IMR-90 (cell line): ENCODE measurements around the gene SUSD6. TPM values are rescaled to one million over a fixed set of nuclear protein-coding genes. Genes with fewer than 3 reads are reported as not detected.
A peak's percentile ranks its signal among the peaks of the same experiment; 100 is the strongest.

ENCODE experiments used
- ATAC-seq: fragments of 200-7000 bp; cut with Tn5 transposase; 2 replicates; pipeline ENCODE4 v1.9.1; 2020; ENCODE audit warnings: low read depth, mild to moderate bottlenecking, moderate library complexity
- BruUV-seq: library from RNA; stranded (reverse); fragments of 400-500 nt; replicated peaks from 2 replicates; lab custom pipeline; 2021; lab: Mats Ljungman, UMichigan
- CTCF ChIA-PET: fragments of 300-600 bp; formaldehyde crosslinking; extraction: SDS; loops from one replicate; lab custom pipeline; 2021; ENCODE audit warnings: antibody characterized with exemption; lab: Yijun Ruan, JAX
- POLR2A ChIA-PET: fragments of 300-600 bp; sonication (Branson Sonifier 250); formaldehyde crosslinking; loops from one replicate; lab custom pipeline; 2022; ENCODE audit warnings: antibody characterized with exemption; ENCODE audit not compliant: unreplicated experiment; lab: Charles Lee
- DNase-seq: peaks from one replicate; pipeline ENCODE4 v3.0.0; 2013
- H2AFZ ChIP-seq: replicated peaks from 2 replicates; pipeline ENCODE3; 2013; ENCODE audit warnings: low read length, mild to moderate bottlenecking; ENCODE audit not compliant: poor library complexity
- H2AK5ac ChIP-seq: 2 replicates; pipeline ENCODE4 v1.6.1; 2013; ENCODE audit warnings: low read depth, low read length, inconsistent platforms
- H2AK9ac ChIP-seq: replicated peaks from 2 replicates; pipeline ENCODE3; 2013; ENCODE audit warnings: mild to moderate bottlenecking, low read depth, low read length, moderate library complexity; ENCODE audit not compliant: poor library complexity
- H2BK120ac ChIP-seq: 2 replicates; pipeline ENCODE4 v1.6.1; 2013; ENCODE audit warnings: low read depth, low read length, inconsistent platforms
- H2BK15ac ChIP-seq: 3 replicates; pipeline ENCODE4 v1.6.1; 2013; ENCODE audit warnings: low read depth, low read length, inconsistent platforms
- H2BK20ac ChIP-seq: 2 replicates; pipeline ENCODE4 v1.6.1; 2013; ENCODE audit warnings: low read depth, mild to moderate bottlenecking, inconsistent platforms, low read length, moderate library complexity
- H2BK5ac ChIP-seq: 2 replicates; pipeline ENCODE4 v1.6.1; 2013; ENCODE audit warnings: mild to moderate bottlenecking, low read depth, low read length, inconsistent platforms; ENCODE audit not compliant: poor library complexity, severe bottlenecking
- H3K14ac ChIP-seq: replicated peaks from 2 replicates; pipeline ENCODE4 v1.6.1; 2013; ENCODE audit warnings: low read depth, low read length, inconsistent platforms
- H3K18ac ChIP-seq: 2 replicates; pipeline ENCODE4 v1.6.1; 2013; ENCODE audit warnings: low read depth, low read length, control low read depth
- H3K23ac ChIP-seq: 2 replicates; pipeline ENCODE4 v1.6.1; 2013; ENCODE audit warnings: low read depth, low read length, inconsistent platforms
- H3K27ac ChIP-seq: 2 replicates; pipeline ENCODE4 v1.5.1; 2013; ENCODE audit warnings: mild to moderate bottlenecking, control low read depth, low read length; ENCODE audit not compliant: insufficient read depth
- H3K27me3 ChIP-seq: 2 replicates; pipeline ENCODE4 v1.6.1; 2013; ENCODE audit warnings: low read length; ENCODE audit not compliant: control insufficient read depth, insufficient read depth
- H3K36me3 ChIP-seq: 2 replicates; pipeline ENCODE4 v1.6.1; 2013; ENCODE audit warnings: low read length, mixed read lengths; ENCODE audit not compliant: control insufficient read depth, insufficient read depth
- H3K4ac ChIP-seq: 2 replicates; pipeline ENCODE4 v1.6.1; 2013; ENCODE audit warnings: low read depth, low read length, inconsistent platforms
- H3K4me1 ChIP-seq: 2 replicates; pipeline ENCODE4 v1.6.1; 2013; ENCODE audit warnings: low read length, mixed read lengths; ENCODE audit not compliant: control insufficient read depth, insufficient read depth
- H3K4me2 ChIP-seq: 2 replicates; pipeline ENCODE4 v1.6.1; 2013; ENCODE audit warnings: low read depth, mild to moderate bottlenecking, control low read depth, low read length, moderate library complexity
- H3K4me3 ChIP-seq: 2 replicates; pipeline ENCODE4 v1.5.1; 2013; ENCODE audit warnings: low read depth, mild to moderate bottlenecking, control low read depth, low read length, moderate library complexity; ENCODE audit not compliant: insufficient read depth
- H3K56ac ChIP-seq: 2 replicates; pipeline ENCODE4 v1.6.1; 2013; ENCODE audit warnings: low read length, inconsistent platforms; ENCODE audit not compliant: insufficient read depth; ENCODE audit errors: extremely low read depth
- H3K79me1 ChIP-seq, 2 experiments: 2 replicates each; pipeline ENCODE4 v1.6.1; 2013; ENCODE audit warnings: low read length in 2 of 2, inconsistent platforms in 1 of 2, low read depth in 1 of 2
- H3K9ac ChIP-seq: 2 replicates; pipeline ENCODE4 v1.6.1; 2013; ENCODE audit warnings: low read depth, low read length, control low read depth
- H3K9me1 ChIP-seq: 2 replicates; pipeline ENCODE4 v1.6.1; 2013; ENCODE audit warnings: low read length, inconsistent platforms; ENCODE audit not compliant: insufficient read depth
- H3K9me3 ChIP-seq: 2 replicates; pipeline ENCODE4 v1.6.1; 2013; ENCODE audit warnings: low read length; ENCODE audit not compliant: control insufficient read depth, insufficient read depth
- H4K20me1 ChIP-seq: 2 replicates; pipeline ENCODE4 v1.6.1; 2013; ENCODE audit warnings: low read length, inconsistent platforms; ENCODE audit not compliant: insufficient read depth
- H4K5ac ChIP-seq: 2 replicates; pipeline ENCODE4 v1.6.1; 2013; ENCODE audit warnings: mild to moderate bottlenecking, low read depth, low read length, control low read depth
- H4K8ac ChIP-seq, 2 experiments: 2 replicates each; pipeline ENCODE4 v1.6.1; 2013; ENCODE audit warnings: low read depth in 2 of 2, low read length in 2 of 2, control low read depth in 1 of 2, inconsistent platforms in 1 of 2
- H4K91ac ChIP-seq: 2 replicates; pipeline ENCODE4 v1.6.1; 2013; ENCODE audit warnings: low read depth, low read length, inconsistent platforms; ENCODE audit not compliant: insufficient read depth
- BHLHE40 ChIP-seq: fragments of 150-350 bp; IDR thresholded peaks from 2 replicates; pipeline ENCODE4 v1.6.1; 2016; ENCODE audit warnings: mild to moderate bottlenecking, low read depth, low read length
- CEBPB ChIP-seq: IDR thresholded peaks from 2 replicates; pipeline ENCODE4 v1.6.1; 2012; ENCODE audit warnings: low read depth, low read length, improper control_type of control experiment
- CHD1 ChIP-seq: IDR thresholded peaks from 2 replicates; pipeline ENCODE4 v1.6.1; 2012; ENCODE audit warnings: low read depth, low read length, improper control_type of control experiment
- CTCF ChIP-seq: conservative IDR thresholded peaks from 2 replicates; pipeline ENCODE4 v1.5.1; 2012; ENCODE audit warnings: mild to moderate bottlenecking, low read depth, low read length, improper control_type of control experiment
- ELK1 ChIP-seq: fragments of 150-350 bp; IDR thresholded peaks from 2 replicates; pipeline ENCODE4 v1.6.1; 2016; ENCODE audit warnings: low read depth, mild to moderate bottlenecking, low read length, moderate library complexity, borderline replicate concordance
- FOS ChIP-seq: fragments of 150-350 bp; IDR thresholded peaks from 2 replicates; pipeline ENCODE4 v1.6.1; 2016; ENCODE audit warnings: low read depth, low read length
- MAFK ChIP-seq: IDR thresholded peaks from 2 replicates; pipeline ENCODE4 v1.6.1; 2012; ENCODE audit warnings: low read depth, low read length, improper control_type of control experiment
- MAZ ChIP-seq: IDR thresholded peaks from 2 replicates; pipeline ENCODE4 v1.6.1; 2012; ENCODE audit warnings: low read depth, mild to moderate bottlenecking, low read length, improper control_type of control experiment, moderate library complexity, borderline replicate concordance
- MXI1 ChIP-seq: IDR thresholded peaks from 2 replicates; pipeline ENCODE4 v1.6.1; 2012; ENCODE audit warnings: low read depth, mild to moderate bottlenecking, low read length, moderate library complexity, borderline replicate concordance
- NFE2L2 ChIP-seq: fragments of 150-350 bp; IDR thresholded peaks from 2 replicates; pipeline ENCODE4 v1.6.1; 2016; ENCODE audit warnings: low read depth, mild to moderate bottlenecking, low read length
- POLR2A ChIP-seq: IDR thresholded peaks from 2 replicates; pipeline ENCODE4 v1.6.1; 2012; ENCODE audit warnings: mild to moderate bottlenecking, low read depth, low read length
- RAD21 ChIP-seq: IDR thresholded peaks from 2 replicates; pipeline ENCODE4 v1.6.1; 2012; ENCODE audit warnings: low read length, improper control_type of control experiment
- RCOR1 ChIP-seq: IDR thresholded peaks from 2 replicates; pipeline ENCODE4 v1.6.1; 2012; ENCODE audit warnings: mild to moderate bottlenecking, low read length, improper control_type of control experiment; ENCODE audit not compliant: insufficient replicate concordance
- RFX5 ChIP-seq: IDR thresholded peaks from 2 replicates; pipeline ENCODE4 v1.8.0; 2012; ENCODE audit warnings: low read depth, mild to moderate bottlenecking, low read length, moderate library complexity
- SMC3 ChIP-seq: fragments of 150-350 bp; IDR thresholded peaks from 2 replicates; pipeline ENCODE4 v1.6.1; 2016; ENCODE audit warnings: low read depth, mild to moderate bottlenecking, antibody characterized with exemption, low read length, moderate library complexity
- USF2 ChIP-seq: fragments of 150-350 bp; IDR thresholded peaks from 2 replicates; pipeline ENCODE4 v1.6.1; 2017; ENCODE audit warnings: mild to moderate bottlenecking, antibody characterized with exemption, low read length, low read depth
- WGBS, 2 experiments: methylation state at CpG; one replicate each; pipeline versions ENCODE4 v1.1.5 to v1.1.7; 2013; ENCODE audit warnings: missing lambda C conversion rate in 2 of 2; ENCODE audit not compliant: insufficient read length in 1 of 2; ENCODE audit errors: extremely low coverage in 2 of 2; 5-methylcytosine and 5-hydroxymethylcytosine counted together
- dilution Hi-C: fragments of 300-500 bp; cut with HindIII; formaldehyde crosslinking; loops from one replicate; pipeline ENCODE4 v1.14.3; 2018; ENCODE audit warnings: low sequenced_read_pairs; ENCODE audit not compliant: unreplicated experiment
- in situ Hi-C: fragments of 300-500 bp; cut with MboI; formaldehyde crosslinking; loops from 3 replicates; pipeline ENCODE4 v1.14.3; 2019; ENCODE audit warnings: low sequenced_read_pairs, inconsistent platforms, mixed read lengths
- intact Hi-C: fragments of 100-400 bp; cut with micrococcal nuclease; formaldehyde crosslinking; loops from 2 replicates; pipeline ENCODE4 v1.10.0; 2022
- polyA plus RNA-seq, 3 experiments: library from polyadenylated mRNA; depleted of rRNA; stranded (reverse); fragments of >200 nt; gene quantifications; 2 replicates each; pipeline ENCODE4 v1.2.3, GENCODE V29; 2012; ENCODE audit warnings: low replicate concordance in 1 of 3
- total RNA-seq: library from RNA; depleted of rRNA; stranded (reverse); fragments of >200 nt; gene quantifications from 2 replicates; pipeline ENCODE4 v1.2.3, GENCODE V29; 2012

Gene SUSD6
- total and polyA plus RNA-seq, 2 of the 4 experiments (the other 2 are of a cell fraction), result 2.3 to 10.1 TPM

GRCh38 chr14:69624136-69624535 is 12.7 kb downstream of the SUSD6 start:
- H2BK20ac ChIP-seq, result no peak overlapping the region; the same call in 1 of the 2 replicates
- no peak overlapping the region for H3K18ac ChIP-seq
- H4K91ac ChIP-seq, result 0 out of 2 replicates have a peak overlapping the region, but pooled peaks have one; percentile 2
- peaks cover 23% of the 10 kb centered on the region for H3K9me1 ChIP-seq
- H3K9me3 ChIP-seq, result no peaks in the 10 kb centered on the region
- H3K4me2 ChIP-seq, result no peak overlapping the region
- H4K8ac ChIP-seq, result no peak overlapping the region
- no peak overlapping the region for H3K4me3 ChIP-seq
- WGBS, 2 experiments, result no CpG with 5 or more reads among the region's 4 CpGs
- H3K14ac ChIP-seq, result peak overlapping the region; percentile 48; the same call in 1 of the 2 replicates
- intact Hi-C loops (no loop called here), dilution Hi-C loops (no loop called here), in situ Hi-C loops (no loop called here)
- no peak for ATAC-seq
- peak overlapping the region; percentile 81; the same call in 1 of the 2 replicates for H3K23ac ChIP-seq
- DNase-seq, result no peak
- ChIA-PET CTCF (interaction anchor here (1.0 kb wide), 1 partner anchor 103 kb away, joined by 3 read pairs; no protein-coding TSS in a partner anchor), POLR2A (no interaction called here)
- no peak overlapping the region for H3K56ac ChIP-seq
- H3K4ac ChIP-seq, result no peak overlapping the region
- no peak overlapping the region for H2BK15ac ChIP-seq
- H4K5ac ChIP-seq, result no peak overlapping the region
- no peak overlapping the region for H2AFZ ChIP-seq
- no peaks in the 10 kb centered on the region for H3K27me3 ChIP-seq
- H2BK5ac ChIP-seq, result peak overlapping the region; percentile 13
- peaks cover 16% of the 10 kb centered on the region for H3K4me1 ChIP-seq
- peaks cover 40% of the 10 kb centered on the region for H4K20me1 ChIP-seq
- H3K79me1 ChIP-seq, result peaks cover 45 to 86% of the 10 kb centered on the region in 2 experiments
- H2AK9ac ChIP-seq, result no peak overlapping the region
- BruUV-seq, result no TSS peak
- H3K27ac ChIP-seq, result no peak overlapping the region
- no peak for TF ChIP-seq ELK1
- TF ChIP-seq CHD1, result no peak
- no peak for TF ChIP-seq RCOR1
- TF ChIP-seq RAD21, result no peak
- no peak for TF ChIP-seq MXI1
- TF ChIP-seq NFE2L2, result no peak
- no peak for TF ChIP-seq CTCF
- TF ChIP-seq POLR2A, result no peak
- no peak for TF ChIP-seq MAFK
- TF ChIP-seq MAZ, result no peak
- TF ChIP-seq BHLHE40, result no peak
- no peak for TF ChIP-seq SMC3
- TF ChIP-seq FOS, result no peak
- TF ChIP-seq RFX5, result no peak
- TF ChIP-seq CEBPB, result no peak
- TF ChIP-seq USF2, result no peak
- no peak overlapping the region for H2BK120ac ChIP-seq
- H2AK5ac ChIP-seq, result no peak overlapping the region
- H3K36me3 ChIP-seq, result no peaks in the 10 kb centered on the region
- H3K9ac ChIP-seq, result no peak overlapping the region
